B cell (primary cell): ENCODE data around the gene ECT2L. TPM values are rescaled to one million over a fixed set of nuclear protein-coding genes. Genes with fewer than 3 reads are reported as not detected.

Experiments
- ATAC-seq: fragments of 200-7000 bp; cut with Tn5 transposase; one replicate; pipeline ENCODE4 v1.10.0; 2021; ENCODE audit warnings: low read depth, mild to moderate bottlenecking, moderate number of reproducible peaks, moderate library complexity
- CTCF ChIA-PET: fragments of 350-600 bp; sonication (Branson Sonifier 250); formaldehyde crosslinking; loops from one replicate; lab custom pipeline; 2021; ENCODE audit warnings: antibody characterized with exemption, inconsistent platforms; lab: Charles Lee
- POLR2A ChIA-PET: fragments of 350-600 bp; sonication (Branson Sonifier 250); formaldehyde crosslinking; loops from one replicate; lab custom pipeline; 2021; ENCODE audit warnings: antibody characterized with exemption; lab: Charles Lee
- DNase-seq: peaks from one replicate; pipeline ENCODE4 v3.0.0; 2013
- H2AFZ ChIP-seq: 2 replicates; pipeline ENCODE4 v1.6.1; 2012; ENCODE audit warnings: mild to moderate bottlenecking, low read depth, low read length; ENCODE audit not compliant: insufficient read depth, poor library complexity, severe bottlenecking
- H3K27ac ChIP-seq, 2 donors: 1 replicate in 1 of 2; 2 replicates in 1 of 2; pipeline ENCODE4 v1.5.1; 2012 to 2013; ENCODE audit warnings: low read length in 2 of 2, mild to moderate bottlenecking in 2 of 2, moderate library complexity in 1 of 2
- H3K27me3 ChIP-seq, 4 experiments: fragments of 200-600 bp in 1 of 4; sonication (generic) in 1 of 4; replicated peaks in 1 of 4; 1 replicate in 2 of 4; 2 replicates in 2 of 4; pipeline versions ENCODE4 v1.6.1 to v1.7.0; 2013 to 2016; ENCODE audit warnings: low read length in 3 of 4, mild to moderate bottlenecking in 2 of 4, mixed read lengths in 1 of 4, moderate library complexity in 1 of 4; ENCODE audit not compliant: insufficient read depth in 4 of 4, control insufficient read depth in 3 of 4; ENCODE audit errors: control extremely low read depth in 1 of 4
- H3K36me3 ChIP-seq, 2 experiments: replicated peaks in 1 of 2; 1 replicate in 1 of 2; 2 replicates in 1 of 2; pipeline versions ENCODE4 v1.6.1 to v1.7.1; 2013; ENCODE audit warnings: low read length in 1 of 2; ENCODE audit not compliant: insufficient read depth in 2 of 2, control insufficient read depth in 1 of 2; ENCODE audit errors: control extremely low read depth in 1 of 2, extremely low read depth in 1 of 2
- H3K4me1 ChIP-seq, 2 donors: fragments of 200-600 bp in 1 of 2; sonication (generic) in 1 of 2; 1 replicate in 1 of 2; 2 replicates in 1 of 2; pipeline versions ENCODE4 v1.5.1 to v1.6.1; 2013 to 2017; ENCODE audit warnings: low read length in 2 of 2; ENCODE audit not compliant: control insufficient read depth in 2 of 2, insufficient read depth in 2 of 2
- H3K4me2 ChIP-seq: replicated peaks from 2 replicates; pipeline ENCODE3; 2012; ENCODE audit warnings: mild to moderate bottlenecking, low read depth, low read length; ENCODE audit not compliant: poor library complexity, severe bottlenecking
- H3K4me3 ChIP-seq, 5 experiments: fragments of 200-600 bp in 1 of 5; sonication (generic) in 1 of 5; 1 replicate in 3 of 5; 2 replicates in 2 of 5; pipeline versions ENCODE4 v1.5.1 to v1.7.0; 2011 to 2016; ENCODE audit warnings: low read length in 4 of 5, mild to moderate bottlenecking in 4 of 5, low read depth in 2 of 5, control low read depth in 1 of 5, moderate library complexity in 1 of 5; ENCODE audit not compliant: insufficient read depth in 1 of 5; ENCODE audit errors: control extremely low read depth in 1 of 5, extremely low read depth in 1 of 5
- H3K79me2 ChIP-seq: fragments of 200-600 bp; sonication (generic); one replicate; pipeline ENCODE4 v1.6.0; 2016; ENCODE audit warnings: low read length; ENCODE audit not compliant: control insufficient read depth, insufficient read depth
- H3K9ac ChIP-seq: fragments of 200-600 bp; sonication (generic); 2 replicates; pipeline ENCODE4 v1.6.1; 2017; ENCODE audit warnings: mild to moderate bottlenecking, low read length, moderate library complexity
- H3K9me3 ChIP-seq, 3 donors: one replicate each; pipeline versions ENCODE4 v1.6.1 to v1.7.1; 2013; ENCODE audit warnings: low read length in 2 of 3; ENCODE audit not compliant: control insufficient read depth in 2 of 3, insufficient read depth in 1 of 3; ENCODE audit errors: control extremely low read depth in 1 of 3
- H4K20me1 ChIP-seq: 2 replicates; pipeline ENCODE4 v1.6.0; 2012; ENCODE audit warnings: mild to moderate bottlenecking, low read length; ENCODE audit not compliant: insufficient read depth, control insufficient read depth, poor library complexity, severe bottlenecking
- H3K27ac Mint-ChIP-seq: one replicate; pipeline ENCODE4 v1.8.0; 2021; ENCODE audit warnings: mixed read lengths
- H3K27me3 Mint-ChIP-seq: one replicate; pipeline ENCODE4 v1.8.0; 2021; ENCODE audit warnings: mixed read lengths
- H3K4me1 Mint-ChIP-seq: one replicate; pipeline ENCODE4 v1.8.0; 2021; ENCODE audit warnings: mixed read lengths
- H3K4me3 Mint-ChIP-seq: one replicate; pipeline ENCODE4 v1.8.0; 2021; ENCODE audit warnings: mixed read lengths
- H3K9me3 Mint-ChIP-seq: one replicate; pipeline ENCODE4 v1.8.0; 2022; ENCODE audit warnings: mixed read lengths; ENCODE audit not compliant: insufficient read depth
- CTCF ChIP-seq: fragments of 200-600 bp; IDR thresholded peaks from one replicate; pipeline ENCODE4 v1.8.0; 2022; ENCODE audit warnings: antibody characterized with exemption, mild to moderate bottlenecking
- EZH2 ChIP-seq: IDR thresholded peaks from 2 replicates; pipeline ENCODE4 v1.6.1; 2012; ENCODE audit warnings: borderline replicate concordance, low read depth, mild to moderate bottlenecking, moderate library complexity, low read length; ENCODE audit not compliant: insufficient read depth, poor library complexity, severe bottlenecking
- WGBS: methylation state at CpG from one replicate; pipeline ENCODE4 v1.1.5; 2013; ENCODE audit warnings: missing lambda C conversion rate; ENCODE audit not compliant: insufficient coverage; 5-methylcytosine and 5-hydroxymethylcytosine counted together
- intact Hi-C: fragments of 100-400 bp; cut with micrococcal nuclease; formaldehyde crosslinking; loops from one replicate; pipeline ENCODE4 v1.10.0; 2022
- polyA plus RNA-seq: library from polyadenylated mRNA; depleted of rRNA; stranded (reverse); fragments of >200 nt; gene quantifications from 2 replicates; pipeline ENCODE4 v1.2.3, GENCODE V29; 2012
- total RNA-seq, 2 donors: library from RNA; stranded (reverse); fragments of 120-200 nt in 1 of 2; gene quantifications; 1 replicate in 1 of 2; 2 replicates in 1 of 2; pipeline versions ENCODE4 v1.2.3 to v1.2.4, GENCODE V29; 2013 to 2022

ECT2L gene
- total and polyA plus RNA-seq, 2 donors (not counting 1 experiment from before 2014, with no cell fraction given), result not detected

GRCh38 chr6:138856654-138857053 is 60.8 kb downstream of the ECT2L start:
- Mint-ChIP-seq H3K27me3 (peaks cover 9% of the 10 kb centered on the region), H3K4me3 (no peak overlapping the region), H3K4me1 (no peaks in the 10 kb centered on the region), H3K27ac (no peak overlapping the region), H3K9me3 (no peaks in the 10 kb centered on the region)
- Histone ChIP-seq H3K27ac (no peak overlapping the region), H3K4me3 (no peak overlapping the region), H3K4me1 (no peaks in the 10 kb centered on the region), H4K20me1 (no peaks in the 10 kb centered on the region), H3K9me3 (no peaks in the 10 kb centered on the region), H3K79me2 (no peaks in the 10 kb centered on the region), H2AFZ (no peak overlapping the region), H3K36me3 (no peaks in the 10 kb centered on the region), H3K27me3 (no peaks in the 10 kb centered on the region), H3K4me2 (no peak overlapping the region), H3K9ac (no peak overlapping the region)
- no peak for TF ChIP-seq CTCF
- TF ChIP-seq EZH2, result no peak
- WGBS, result 83% methylated on average over 5 of the region's 6 CpGs
- CTCF ChIA-PET, result no interaction called here
- POLR2A ChIA-PET, result no interaction called here
- ATAC-seq (no peak), DNase-seq (no peak)
- intact Hi-C loops, result no loop called here

GRCh38 chr6:138857775-138858174 is 61.9 kb downstream of the ECT2L start:
- H3K4me3 ChIP-seq, result no peak overlapping the region
- peaks cover 15% of the 10 kb centered on the region for H3K27me3 Mint-ChIP-seq

More at GRCh38 chr6:138857775-138858174, 61.9 kb downstream of the ECT2L start:
- no peak overlapping the region for H3K9ac ChIP-seq
- H3K9me3 ChIP-seq, result no peaks in the 10 kb centered on the region
- H3K27ac ChIP-seq, result no peak overlapping the region
- no peak overlapping the region for H2AFZ ChIP-seq
- no peak for DNase-seq
- TF ChIP-seq CTCF, result no peak
- no peak for TF ChIP-seq EZH2
- intact Hi-C loops, result no loop called here
- no peaks in the 10 kb centered on the region for H3K4me1 ChIP-seq
- Mint-ChIP-seq H3K4me1 (no peaks in the 10 kb centered on the region), H3K4me3 (no peak overlapping the region), H3K9me3 (no peaks in the 10 kb centered on the region), H3K27ac (no peak overlapping the region)
- no peaks in the 10 kb centered on the region for H4K20me1 ChIP-seq
- no peaks in the 10 kb centered on the region for H3K79me2 ChIP-seq
- no peak for ATAC-seq
- POLR2A ChIA-PET, result no interaction called here
- no peaks in the 10 kb centered on the region for H3K27me3 ChIP-seq
- H3K36me3 ChIP-seq, result no peaks in the 10 kb centered on the region
- no peak overlapping the region for H3K4me2 ChIP-seq
- no CpG with 5 or more reads among the region's 10 CpGs for WGBS
- CTCF ChIA-PET, result no interaction called here
